GM13977 (cell line): Measurements from ENCODE around the gene FAM187B.
"Not testable (repeated sequence)": the region's sequence is repeated elsewhere in the genome, so short reads cannot be mapped to it uniquely, and the experiment has no call there.

ENCODE experiments used
- DNase-seq: peaks from one replicate; pipeline ENCODE4 v3.0.0; 2012; ENCODE audit warnings: low spot score
- CTCF ChIP-seq: IDR thresholded peaks from 2 replicates; pipeline ENCODE4 v1.5.1; 2012; ENCODE audit warnings: mild to moderate bottlenecking, control low read depth; ENCODE audit not compliant: insufficient read depth; ENCODE audit errors: extremely low read depth, missing control alignments
- in situ Hi-C: fragments of 300-500 bp; cut with MboI; formaldehyde crosslinking; loops from one replicate; pipeline ENCODE4 v1.12.0; 2022; ENCODE audit warnings: low sequenced_read_pairs, low pct_unique_long_range_greater_than_20kb, mixed read lengths, inconsistent platforms; ENCODE audit not compliant: unreplicated experiment

FAM187B gene

DNA sequence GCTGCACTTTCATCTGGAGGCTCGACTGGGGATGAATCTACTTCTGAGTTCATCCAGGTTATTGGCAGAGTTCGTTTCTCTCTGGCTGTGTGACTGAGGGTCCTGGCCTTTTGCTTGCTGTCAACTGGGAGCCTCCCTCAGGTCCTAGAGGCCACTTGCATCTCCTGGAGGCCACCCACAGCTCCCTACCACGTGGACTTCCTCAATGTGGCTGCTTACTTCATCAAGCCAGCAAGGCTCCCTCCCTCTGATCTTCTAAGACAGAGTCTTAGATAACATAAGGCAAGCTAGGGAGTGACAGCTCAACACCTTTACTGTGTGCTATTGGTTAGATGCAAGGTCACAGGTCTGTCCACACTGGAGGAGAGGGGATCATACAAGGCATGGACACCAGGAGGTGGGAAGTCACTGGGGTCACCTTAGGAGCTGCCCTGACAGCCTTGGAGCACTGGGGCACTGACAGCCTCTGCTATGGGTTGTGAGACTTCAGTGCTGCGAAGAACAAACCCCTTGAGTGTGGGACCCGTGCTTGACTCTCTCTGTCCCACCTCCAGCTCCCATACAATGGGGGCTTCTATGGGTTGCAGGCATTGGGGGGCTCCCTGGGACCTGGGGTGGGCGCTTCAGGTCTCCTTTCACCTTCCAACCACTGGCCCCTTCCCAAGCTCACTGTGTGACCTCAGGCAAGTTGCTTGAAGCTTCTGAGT is 5.3 kb downstream of the FAM187B start:
- DNase-seq = no peak
- TF ChIP-seq CTCF = no peak
- in situ Hi-C loops = no loop called here

GRCh38 chr19:35222373-35223015 is 6.0 kb downstream of the FAM187B start:
- DNase-seq = no peak
- no peak for TF ChIP-seq CTCF
- in situ Hi-C loops = no loop called here

DNA sequence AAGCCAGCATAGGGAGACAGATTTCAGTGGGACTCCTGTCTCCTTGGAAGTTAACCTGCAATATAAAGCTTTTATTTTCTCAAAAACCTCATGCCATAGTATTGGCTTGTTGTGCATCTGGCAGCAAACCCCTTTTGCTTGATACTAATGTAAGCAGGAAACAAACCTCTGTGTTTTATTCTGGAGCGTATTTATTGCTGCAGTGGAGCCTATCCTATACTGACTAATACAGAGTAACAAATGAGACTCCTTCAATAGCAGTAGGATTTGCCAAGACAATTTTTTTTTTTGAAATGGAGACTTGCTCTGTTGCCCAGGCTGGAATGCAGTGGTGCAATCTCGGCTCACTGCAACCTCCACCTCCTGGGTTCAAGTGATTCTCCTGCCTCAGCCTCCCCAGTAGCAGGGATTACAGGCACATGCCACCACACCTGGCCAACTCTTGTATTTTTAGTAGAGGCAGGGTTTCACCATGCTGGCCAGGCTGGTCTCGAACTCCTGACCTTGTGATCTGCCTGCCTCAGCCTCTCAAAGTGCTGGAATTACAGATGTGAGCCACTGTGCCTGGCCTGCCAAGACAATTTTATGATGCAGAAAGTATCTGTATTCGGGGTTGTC is 7.5 kb downstream of the FAM187B start:
- DNase-seq, in situ Hi-C loops: not testable (repeated sequence)

DNA sequence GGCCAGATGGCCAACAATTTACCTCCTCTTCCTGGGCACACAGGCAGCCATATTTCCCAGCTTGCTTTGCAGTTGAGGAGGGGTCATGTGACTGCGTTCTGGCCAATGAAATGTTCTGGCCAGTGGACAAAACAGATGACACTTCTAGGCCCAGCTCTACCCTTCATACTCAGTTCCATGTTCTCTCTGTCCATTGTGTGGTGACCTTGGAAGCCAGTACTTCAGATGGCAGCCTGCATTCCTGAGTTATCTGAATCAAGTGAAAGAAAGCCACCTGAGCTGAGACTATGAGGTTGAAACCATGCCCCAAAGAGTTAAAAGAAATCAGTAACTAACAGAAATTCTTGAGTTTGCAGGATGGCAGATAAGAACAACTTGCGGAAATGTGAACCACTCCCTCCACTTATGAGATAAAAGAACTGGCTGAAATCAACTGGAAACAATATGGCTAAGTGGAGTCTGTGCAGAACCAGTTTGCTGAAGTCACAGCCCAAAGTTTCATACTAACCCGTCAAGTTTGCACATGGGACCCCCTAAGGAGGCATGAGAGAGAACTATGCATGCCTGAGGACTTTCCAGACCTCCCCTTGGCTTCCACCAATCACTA is 8.1 kb downstream of the FAM187B start:
- no peak for TF ChIP-seq CTCF
- DNase-seq = no peak
- in situ Hi-C loops = no loop called here

- in situ Hi-C loops = no loop called here
Observed at GRCh38 chr19:35219008-35219407, 9.5 kb downstream of the FAM187B start.

DNA sequence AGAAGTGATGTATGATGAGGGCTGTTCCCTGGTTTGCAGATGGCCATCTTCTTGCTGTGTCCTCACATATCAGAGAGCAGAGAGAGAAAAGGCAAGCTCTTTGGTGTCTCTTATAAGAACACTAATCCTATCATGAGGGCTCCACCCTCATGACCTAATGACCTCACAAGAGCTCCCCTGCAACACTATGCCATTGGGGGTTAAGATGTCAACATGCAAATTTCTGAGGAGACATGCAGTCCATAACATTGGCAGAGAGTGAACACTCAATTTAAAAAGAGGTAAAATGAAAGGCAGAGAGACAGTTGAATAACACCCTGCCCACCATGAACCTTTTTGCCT is 10.9 kb downstream of the FAM187B start:
- no peak for TF ChIP-seq CTCF
- in situ Hi-C loops = no loop called here
- DNase-seq = no peak

More at GRCh38 chr19:35219008-35219407, 9.5 kb downstream of the FAM187B start:
- TF ChIP-seq CTCF = no peak
- DNase-seq = no peak
